ENCODE results near the gene PCDHGA5.
"Not testable (repeated sequence)": the region's sequence is repeated elsewhere in the genome, so short reads cannot be mapped to it uniquely, and the experiment has no call there.

The PCDHGA5 gene

DNA sequence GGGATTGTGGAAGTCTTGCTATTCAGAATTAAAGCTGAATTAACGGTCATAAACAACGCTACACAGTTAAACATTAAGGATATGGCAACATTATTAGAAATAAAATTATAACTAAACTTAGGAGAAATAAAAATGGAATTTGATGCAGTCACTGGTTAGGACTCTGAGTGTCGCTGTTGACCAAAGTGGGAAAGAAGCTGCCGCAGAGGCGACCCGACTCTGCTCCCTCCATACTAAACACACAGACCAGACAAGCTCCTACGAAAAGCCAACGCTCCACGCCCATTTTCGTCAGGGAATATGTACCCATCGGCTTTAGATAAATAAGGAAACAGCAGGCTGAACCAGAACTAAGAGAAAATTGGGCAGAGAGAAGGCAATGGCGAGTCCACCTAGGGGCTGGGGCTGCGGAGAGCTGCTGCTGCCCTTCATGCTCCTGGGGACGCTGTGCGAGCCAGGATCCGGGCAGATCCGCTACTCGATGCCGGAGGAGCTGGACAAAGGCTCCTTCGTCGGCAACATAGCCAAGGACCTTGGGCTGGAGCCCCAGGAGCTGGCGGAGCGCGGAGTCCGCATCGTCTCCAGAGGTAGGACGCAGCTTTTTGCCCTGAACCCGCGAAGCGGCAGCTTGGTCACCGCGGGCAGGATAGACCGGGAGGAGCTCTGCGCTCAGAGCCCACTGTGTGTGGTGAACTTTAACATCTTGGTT, at the start of gene PCDHGA5:
TSS of gene PCDHGA5 (plus strand) at position 211 of the 709 bp plus-strand sequence. CDS start at position 380, 169 bp downstream.
- DNase-seq (ENCODE audit: low spot score), result no peak

DNA sequence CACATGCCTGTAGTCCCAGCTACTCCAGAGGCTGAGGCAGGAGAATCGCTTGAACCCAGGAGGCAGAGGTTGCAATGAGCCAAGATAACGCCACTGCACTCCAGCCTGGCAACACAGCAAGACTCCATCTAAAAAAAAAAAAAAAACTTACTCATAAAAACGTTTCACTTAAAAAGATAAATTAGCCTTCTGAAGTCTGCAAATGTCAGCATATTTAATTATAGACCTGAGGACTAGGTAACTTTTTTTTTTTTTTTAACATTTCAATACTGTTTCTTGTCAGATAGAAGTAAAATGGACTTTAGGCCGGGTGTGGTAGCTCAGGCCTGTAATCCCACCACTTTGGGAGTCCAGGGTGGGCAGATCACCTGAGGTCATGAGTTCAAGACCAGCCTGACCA, 47.0 kb upstream of the PCDHGA5 start:
- not testable (repeated sequence) for DNase-seq (ENCODE audit: low spot score)

DNA sequence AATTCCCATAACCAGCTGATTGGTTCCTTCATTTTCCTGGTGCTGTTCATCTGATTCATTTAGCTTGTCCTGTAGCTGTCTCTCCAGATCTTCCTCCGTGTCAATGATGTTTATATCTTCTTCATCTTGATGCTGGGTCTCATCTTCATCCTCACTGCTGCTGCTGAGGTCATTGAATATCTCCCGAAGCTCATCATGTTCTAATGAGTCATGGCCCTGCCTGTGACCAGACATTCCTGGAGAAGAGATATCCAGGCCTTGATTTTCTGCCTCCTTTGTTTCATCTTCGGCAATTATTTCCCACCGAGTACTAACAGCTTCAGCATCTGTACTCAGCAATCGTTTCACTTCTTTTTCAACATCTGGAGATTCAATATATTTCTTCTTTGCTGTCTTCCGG, 44.8 kb upstream of the PCDHGA5 start:
- DNase-seq (ENCODE audit: low spot score), result no peak

DNA sequence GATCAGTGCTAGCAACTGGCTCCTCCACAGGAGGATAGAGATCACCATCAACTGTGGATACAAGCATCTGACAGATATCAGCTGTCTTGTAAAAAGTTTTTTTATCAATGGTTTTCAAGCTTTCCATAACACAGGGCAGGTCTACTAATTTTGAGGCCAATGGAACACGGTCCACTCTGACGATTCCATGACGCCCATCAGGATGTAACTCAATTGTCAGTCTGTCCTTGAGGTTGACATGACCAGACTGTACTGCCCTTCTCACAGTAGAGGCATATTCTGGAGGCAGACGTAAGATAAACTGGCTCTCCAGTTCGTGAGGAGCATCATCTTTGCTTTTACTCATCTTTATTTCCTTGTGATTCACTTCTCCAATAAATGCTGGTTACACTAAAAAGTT, 44.3 kb upstream of the PCDHGA5 start:
- DNase-seq (ENCODE audit: low spot score), result no peak

DNA sequence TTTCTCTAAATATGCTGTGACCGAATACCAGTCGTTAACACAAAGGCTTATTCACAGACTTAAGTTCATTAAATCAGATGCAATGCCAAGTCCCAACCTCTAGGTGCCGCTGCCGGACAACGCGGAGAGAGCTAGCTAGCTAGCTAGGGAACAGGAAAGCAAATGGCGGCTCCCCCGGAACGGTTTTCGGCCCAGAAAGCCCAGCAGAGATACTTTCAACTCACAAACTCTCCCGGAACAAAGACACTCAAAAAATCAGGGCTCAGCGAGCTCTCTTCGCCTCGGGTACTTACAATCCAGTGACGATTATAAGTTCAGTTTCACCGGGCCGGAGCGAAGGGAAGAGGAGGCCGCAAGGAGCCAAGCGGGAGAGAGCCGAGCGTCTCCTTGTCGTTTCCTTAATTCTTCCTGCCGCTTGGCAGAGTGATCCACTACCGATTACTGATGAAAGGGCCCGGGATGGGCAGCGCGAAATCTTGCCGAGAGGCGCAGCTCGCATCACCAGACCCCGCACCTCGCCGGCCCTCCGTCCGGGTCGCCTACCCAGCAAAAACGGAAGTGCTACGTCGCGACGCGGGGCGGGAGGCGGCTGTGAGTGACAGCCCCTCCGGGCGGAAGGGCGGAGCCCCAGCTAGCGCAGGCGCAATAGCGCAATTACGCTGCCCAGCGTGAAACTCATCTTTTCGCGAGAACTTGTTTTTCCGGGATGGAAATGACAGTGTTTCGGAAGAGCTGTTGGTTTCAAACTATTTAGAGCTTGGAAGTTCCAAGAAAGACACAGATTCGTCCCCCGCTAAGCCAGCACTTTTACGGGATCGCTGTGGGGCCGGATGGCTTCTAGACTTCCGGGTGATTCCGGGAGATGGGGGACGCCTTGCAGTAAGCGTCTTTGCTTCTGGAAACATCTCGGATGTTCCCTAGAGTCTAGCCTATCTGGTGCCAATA, 43.5 kb upstream of the PCDHGA5 start, which contains the start of gene TAF7:
TSS of gene TAF7 (minus strand) at position 560 of the 945 bp plus-strand sequence. CDS start 740 bp downstream, outside the sequence.
- peak; percentile 92 for DNase-seq (ENCODE audit: low spot score)

DNA sequence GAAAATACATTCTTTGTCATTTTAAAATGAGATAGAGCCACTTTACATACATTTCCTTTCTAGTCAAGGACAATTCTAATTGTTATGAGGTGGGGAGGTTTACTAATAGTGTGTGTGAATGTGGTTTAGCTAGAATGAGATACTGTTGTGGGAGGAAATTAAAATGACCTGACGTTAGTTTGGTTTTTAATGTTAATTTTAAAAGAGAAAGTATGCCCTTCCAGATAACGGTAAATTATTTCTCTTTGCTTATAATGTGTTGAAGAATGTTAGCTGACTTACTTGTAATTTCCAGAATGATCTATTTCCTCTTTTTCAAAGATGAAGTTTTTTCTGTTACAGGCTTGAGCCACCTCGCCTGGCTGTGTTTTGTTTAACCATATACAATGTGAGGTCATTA, 41.7 kb upstream of the PCDHGA5 start:
- DNase-seq (ENCODE audit: low spot score), result no peak

DNA sequence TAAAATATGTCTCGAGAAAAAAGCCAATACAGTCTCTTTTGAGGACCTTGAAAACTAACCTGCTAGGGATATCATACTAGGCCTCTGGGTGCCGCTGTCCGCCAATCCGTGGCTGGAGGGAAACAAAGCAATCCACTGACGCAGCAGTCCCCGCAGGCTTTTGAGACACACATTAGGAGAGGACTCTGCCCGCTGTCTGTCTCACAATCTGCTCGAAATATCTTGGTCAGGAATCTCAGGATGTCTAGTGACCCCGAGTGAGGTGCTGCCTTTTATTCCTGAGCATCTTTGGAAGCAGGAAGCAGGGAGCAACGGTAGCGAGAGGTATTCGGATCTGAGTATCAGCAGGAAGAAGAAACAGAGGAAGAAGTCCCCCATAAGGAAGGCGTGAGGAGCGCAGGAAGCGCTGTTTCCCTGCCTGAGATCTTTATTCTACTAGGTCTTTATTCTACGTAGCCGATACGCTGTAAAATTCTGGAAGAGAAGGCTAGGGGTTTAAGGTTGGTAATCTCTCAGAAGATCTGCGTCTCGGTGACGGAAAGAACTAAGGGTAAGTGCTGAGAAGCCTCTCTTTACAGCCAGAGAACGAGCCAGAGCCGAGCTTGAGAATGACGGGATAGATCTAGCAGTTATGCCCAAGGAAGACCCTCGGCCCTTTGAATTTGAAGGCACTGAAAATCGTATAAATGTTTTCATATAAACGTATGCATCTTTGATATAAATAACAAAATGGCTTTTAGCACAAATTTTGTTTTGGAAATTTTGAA, 37.7 kb upstream of the PCDHGA5 start:
- DNase-seq (ENCODE audit: low spot score), result peak; percentile 71

DNA sequence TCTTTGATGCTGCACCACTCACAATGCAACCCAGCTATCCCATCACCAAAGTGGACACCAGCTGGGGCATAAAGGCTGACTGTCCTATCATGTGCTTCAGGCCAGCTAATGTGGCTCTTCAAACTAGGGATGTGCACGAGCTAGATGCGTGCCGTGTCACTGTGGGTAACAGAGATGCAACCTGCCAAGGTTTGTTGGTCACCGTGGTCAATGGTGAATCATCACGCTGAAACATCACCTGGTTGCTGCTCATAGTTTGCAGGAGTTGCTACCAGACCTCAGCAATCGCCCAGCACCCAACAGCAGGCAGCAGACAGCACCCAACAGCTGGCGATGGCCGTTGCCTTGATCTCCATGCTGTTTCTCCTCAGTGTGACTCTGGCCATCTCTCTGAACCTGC, 35.7 kb upstream of the PCDHGA5 start:
- DNase-seq (ENCODE audit: low spot score), result no peak

DNA sequence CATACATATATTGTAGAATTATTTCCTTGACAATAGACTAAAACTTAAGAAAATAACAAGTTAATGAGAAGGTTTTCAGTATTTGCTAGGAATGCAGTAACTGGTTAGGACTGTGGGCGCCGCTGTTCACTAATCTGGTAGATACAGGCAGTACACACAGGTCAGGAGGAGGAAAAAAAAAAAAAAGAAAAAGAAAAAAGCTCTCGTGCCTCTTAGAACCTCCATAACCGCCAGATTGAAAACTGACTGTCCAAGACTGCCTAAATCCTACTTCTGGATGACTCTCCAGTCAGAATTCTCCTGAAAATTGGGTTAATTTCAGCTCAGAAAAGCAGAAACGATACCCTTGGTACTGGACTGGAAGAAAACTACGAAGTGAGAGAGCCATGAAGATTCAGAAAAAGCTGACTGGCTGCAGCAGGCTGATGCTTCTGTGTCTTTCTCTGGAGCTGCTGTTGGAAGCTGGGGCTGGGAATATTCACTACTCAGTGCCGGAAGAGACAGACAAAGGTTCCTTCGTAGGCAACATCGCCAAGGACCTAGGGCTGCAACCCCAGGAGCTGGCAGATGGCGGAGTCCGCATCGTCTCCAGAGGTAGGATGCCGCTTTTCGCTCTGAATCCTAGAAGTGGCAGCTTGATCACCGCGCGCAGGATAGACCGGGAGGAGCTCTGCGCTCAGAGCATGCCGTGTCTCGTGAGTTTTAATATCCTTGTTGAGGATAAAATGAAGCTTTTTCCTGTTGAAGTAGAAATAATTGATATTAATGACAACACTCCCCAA, 33.5 kb upstream of the PCDHGA5 start, which contains the start of gene PCDHGA1:
TSS of gene PCDHGA1 (plus strand) at position 216 of the 782 bp plus-strand sequence.
- peak; percentile 12 for DNase-seq (ENCODE audit: low spot score)

DNA sequence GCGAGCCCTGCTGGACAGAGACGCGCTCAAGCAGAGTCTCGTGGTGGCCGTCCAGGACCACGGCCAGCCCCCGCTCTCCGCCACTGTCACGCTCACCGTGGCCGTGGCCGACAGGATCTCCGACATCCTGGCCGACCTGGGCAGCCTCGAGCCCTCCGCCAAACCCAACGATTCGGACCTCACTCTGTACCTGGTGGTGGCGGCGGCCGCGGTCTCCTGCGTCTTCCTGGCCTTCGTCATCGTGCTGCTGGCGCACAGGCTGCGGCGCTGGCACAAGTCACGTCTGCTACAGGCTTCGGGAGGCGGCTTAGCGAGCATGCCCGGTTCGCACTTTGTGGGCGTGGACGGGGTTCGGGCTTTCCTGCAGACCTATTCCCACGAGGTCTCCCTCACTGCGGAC, 31.4 kb upstream of the PCDHGA5 start:
- not testable (repeated sequence) for DNase-seq (ENCODE audit: low spot score)

DNA sequence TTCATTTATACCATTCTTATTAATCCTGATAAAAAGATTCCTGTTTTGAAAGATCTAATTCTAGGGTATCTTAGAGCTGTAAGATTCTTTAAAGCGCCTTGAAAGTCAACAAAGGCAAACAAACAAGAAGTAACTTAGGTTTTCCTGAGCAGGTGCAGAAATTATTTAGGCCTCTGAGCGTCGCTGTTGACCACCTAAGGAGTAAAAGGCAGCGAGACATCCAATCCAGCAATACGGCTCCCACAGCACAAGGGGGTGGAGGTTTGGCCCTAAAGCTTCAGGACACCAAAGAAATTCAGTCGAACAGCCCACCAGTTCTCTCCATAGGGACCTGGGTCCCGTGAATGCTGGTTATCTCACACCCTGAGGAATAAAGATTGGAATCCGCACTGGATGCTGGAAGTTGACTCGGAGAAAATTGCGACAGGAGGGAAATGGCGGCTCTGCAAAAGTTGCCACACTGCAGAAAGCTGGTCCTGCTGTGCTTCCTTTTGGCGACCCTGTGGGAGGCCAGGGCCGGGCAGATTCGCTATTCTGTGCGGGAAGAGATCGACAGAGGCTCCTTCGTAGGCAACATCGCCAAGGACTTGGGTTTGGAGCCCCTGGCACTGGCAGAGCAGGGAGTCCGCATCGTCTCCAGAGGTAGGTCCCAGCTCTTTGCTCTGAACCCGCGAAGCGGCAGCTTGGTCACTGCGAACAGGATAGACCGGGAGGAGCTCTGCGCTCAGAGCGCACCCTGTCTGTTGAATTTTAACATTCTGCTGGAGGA, 25.2 kb upstream of the PCDHGA5 start, which contains the start of gene PCDHGA2:
TSS of gene PCDHGA2 (plus strand) at position 223 of the 769 bp plus-strand sequence.
- no peak for DNase-seq (ENCODE audit: low spot score)

DNA sequence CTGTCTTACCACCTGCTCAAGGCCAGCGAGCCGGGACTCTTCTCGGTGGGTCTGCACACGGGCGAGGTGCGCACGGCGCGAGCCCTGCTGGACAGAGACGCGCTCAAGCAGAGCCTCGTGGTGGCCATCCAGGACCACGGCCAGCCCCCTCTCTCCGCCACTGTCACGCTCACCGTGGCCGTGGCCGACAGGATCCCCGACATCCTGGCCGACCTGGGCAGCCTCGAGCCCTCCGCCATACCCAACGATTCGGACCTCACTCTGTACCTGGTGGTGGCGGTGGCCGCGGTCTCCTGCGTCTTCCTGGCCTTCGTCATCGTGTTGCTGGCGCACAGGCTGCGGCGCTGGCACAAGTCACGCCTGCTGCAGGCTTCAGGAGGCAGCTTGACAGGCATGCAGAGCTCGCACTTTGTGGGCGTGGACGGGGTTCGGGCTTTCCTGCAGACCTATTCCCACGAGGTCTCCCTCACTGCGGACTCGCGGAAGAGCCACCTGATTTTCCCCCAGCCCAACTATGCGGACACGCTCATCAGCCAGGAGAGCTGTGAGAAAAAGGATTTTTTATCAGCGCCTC, 23.1 kb upstream of the PCDHGA5 start:
- not testable (repeated sequence) for DNase-seq (ENCODE audit: low spot score)

DNA sequence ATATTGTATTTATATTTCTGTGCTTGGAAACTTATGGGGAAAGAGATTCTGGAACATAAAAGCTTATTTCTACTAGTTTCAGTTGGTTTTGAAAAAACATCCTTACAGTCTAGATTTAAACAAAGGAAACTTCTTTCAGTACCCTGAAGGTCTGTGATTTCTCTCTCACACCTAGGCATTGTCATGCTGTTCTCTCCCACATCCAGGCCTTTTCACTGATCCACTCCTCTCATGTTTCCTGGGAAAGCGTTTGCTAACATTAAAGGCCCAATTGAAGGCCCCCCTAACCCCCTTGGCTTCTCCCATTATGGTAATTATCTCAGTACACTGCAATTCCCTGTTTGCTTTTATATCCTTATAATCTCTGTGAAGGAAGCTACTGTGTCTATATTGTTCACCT, 21.2 kb upstream of the PCDHGA5 start:
- DNase-seq (ENCODE audit: low spot score), result no peak

DNA sequence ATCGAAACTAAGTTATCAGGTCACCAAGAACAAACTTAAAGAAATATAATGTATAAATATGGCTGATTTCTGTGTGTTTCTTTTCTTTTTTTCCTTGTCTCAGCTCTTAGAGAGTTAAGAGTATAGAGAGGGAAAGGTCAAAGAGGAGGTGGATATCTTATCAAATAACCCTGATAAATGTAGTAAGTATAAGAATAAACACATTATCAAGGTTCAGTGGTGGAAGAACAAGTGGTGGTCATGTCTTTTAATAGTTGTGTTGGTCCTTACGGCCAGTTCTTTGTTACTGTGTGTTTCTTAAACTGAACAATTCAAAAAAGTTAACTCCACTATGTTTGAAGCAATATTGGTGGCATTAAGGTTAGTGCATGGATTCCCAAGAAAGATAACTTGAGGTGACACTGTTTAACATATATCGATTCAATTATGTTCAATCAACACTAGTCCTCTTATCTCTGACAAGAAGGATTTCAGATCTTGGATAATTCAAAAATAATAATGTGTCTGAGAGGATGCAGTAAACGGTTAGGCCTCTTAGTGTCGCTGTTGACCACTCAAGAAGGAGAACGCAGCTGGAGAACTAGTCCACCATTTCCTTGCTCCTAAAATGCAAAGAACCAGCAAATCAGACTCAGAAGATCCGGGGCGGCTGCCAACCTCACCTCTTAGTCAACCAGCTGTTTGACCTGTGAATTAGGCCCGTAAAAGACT, 20.6 kb upstream of the PCDHGA5 start, which contains the start of gene PCDHGA3:
TSS of gene PCDHGA3 (plus strand) at position 588 of the 711 bp plus-strand sequence. CDS start 205 bp downstream, outside the sequence.
- no peak for DNase-seq (ENCODE audit: low spot score)

DNA sequence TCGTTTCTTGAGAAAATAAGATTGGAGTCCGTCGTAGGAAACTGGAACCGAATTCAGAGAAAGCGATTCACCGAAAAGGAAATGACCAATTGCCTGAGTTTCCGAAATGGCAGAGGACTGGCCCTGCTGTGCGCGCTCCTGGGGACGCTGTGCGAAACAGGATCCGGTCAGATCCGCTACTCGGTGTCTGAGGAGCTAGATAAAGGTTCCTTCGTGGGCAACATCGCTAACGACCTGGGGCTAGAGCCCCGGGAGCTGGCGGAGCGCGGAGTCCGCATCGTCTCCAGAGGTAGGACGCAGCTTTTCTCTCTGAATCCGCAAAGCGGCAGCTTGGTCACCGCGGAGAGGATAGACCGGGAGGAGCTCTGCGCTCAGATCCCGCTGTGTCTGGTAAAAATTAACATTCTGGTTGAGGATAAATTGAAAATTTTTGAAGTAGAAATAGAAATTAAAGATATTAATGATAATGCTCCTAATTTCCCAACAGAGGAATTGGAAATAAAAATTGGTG, 20.0 kb upstream of the PCDHGA5 start:
- DNase-seq (ENCODE audit: low spot score), result no peak

DNA sequence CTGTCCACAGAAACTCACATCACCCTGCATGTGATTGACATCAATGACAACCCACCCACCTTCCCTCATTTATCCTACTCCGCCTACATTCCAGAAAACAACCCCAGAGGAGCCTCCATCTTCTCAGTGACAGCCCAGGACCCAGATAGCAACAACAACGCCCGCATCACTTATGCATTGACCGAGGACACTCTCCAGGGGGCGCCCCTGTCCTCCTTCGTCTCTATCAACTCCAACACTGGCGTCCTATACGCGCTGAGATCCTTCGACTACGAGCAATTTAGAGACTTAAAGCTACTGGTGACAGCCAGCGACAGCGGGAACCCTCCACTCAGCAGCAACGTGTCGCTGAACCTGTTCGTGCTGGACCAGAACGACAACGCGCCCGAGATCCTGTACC, 18.6 kb upstream of the PCDHGA5 start:
- no peak for DNase-seq (ENCODE audit: low spot score)

DNA sequence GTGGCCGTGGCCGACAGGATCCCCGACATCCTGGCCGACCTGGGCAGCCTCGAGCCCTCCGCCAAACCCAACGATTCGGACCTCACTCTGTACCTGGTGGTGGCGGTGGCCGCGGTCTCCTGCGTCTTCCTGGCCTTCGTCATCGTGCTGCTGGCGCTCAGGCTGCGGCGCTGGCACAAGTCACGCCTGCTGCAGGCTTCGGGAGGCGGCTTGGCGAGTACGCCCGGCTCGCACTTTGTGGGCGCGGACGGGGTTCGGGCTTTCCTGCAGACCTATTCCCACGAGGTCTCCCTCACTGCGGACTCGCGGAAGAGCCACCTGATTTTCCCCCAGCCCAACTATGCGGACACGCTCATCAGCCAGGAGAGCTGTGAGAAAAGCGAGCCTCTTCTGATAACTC, 17.9 kb upstream of the PCDHGA5 start:
- not testable (repeated sequence) for DNase-seq (ENCODE audit: low spot score)

DNA sequence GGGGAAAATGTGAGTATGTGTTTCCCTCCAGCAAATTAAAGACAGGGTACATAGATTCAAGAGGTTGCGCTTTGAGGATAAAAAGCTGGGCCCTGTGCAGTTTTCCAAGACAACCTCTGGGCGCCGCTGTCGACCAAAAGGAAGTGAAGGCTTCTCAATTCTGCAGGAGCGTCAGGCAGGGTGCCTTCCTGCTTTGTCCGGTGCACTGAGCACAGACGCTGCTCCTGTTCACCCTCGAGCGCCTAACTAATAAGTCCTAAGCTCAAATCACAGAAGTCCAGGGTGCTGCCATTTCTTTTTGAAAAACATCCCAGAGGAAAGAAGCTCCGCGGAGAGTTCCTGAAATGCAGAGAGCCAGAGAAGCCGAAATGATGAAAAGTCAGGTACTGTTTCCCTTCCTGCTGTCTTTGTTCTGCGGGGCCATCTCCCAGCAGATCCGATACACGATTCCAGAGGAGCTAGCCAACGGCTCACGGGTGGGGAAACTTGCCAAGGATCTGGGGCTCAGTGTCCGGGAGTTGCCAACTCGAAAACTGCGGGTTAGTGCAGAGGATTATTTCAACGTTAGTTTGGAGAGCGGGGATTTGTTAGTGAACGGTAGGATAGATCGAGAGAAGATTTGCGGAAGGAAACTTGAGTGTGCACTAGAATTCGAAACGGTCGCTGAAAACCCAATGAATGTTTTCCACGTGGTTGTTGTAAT, 13.9 kb upstream of the PCDHGA5 start, which contains the start of gene PCDHGB1:
TSS of gene PCDHGB1 (plus strand) at position 183 of the 703 bp plus-strand sequence. CDS start at position 345, 162 bp downstream.
- DNase-seq (ENCODE audit: low spot score), result no peak
